Activated CD8-positive, alpha-beta memory T cell treated with anti-CD3 and anti-CD28 coated beads for 1 hour (primary cell): ENCODE measurements around the gene NR2F1-AS1.

Experiments used
- DNase-seq, 2 donors: peaks; one replicate each; pipeline ENCODE4 v3.0.0-alpha.2; 2020; ENCODE audit warnings: low read depth in 1 of 2; ENCODE audit errors: extremely low read depth in 1 of 2

Gene NR2F1-AS1

GRCh38 chr5:93452255-93452654 lies 128.8 kb downstream of the NR2F1-AS1 start:
- no peak for DNase-seq

DNA sequence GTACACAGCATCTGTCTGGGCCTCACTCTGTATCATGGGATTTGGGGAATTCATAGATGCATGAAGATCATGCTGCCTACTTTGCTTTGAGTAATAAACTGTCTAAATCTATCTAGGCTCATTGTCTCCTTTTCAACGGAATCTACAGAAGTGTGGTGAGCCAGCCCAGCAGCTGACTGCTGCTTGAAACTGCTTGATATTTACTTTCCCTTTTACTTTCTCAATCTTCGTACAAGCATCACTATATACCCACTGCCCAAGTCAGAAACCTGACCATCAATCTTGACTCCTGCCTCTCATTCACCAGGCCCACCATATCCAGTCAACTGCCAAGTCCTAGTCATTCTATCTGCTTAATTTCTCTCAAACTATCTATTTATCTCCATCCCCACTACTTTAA lies 142.9 kb downstream of the NR2F1-AS1 start:
- no peak for DNase-seq

DNA sequence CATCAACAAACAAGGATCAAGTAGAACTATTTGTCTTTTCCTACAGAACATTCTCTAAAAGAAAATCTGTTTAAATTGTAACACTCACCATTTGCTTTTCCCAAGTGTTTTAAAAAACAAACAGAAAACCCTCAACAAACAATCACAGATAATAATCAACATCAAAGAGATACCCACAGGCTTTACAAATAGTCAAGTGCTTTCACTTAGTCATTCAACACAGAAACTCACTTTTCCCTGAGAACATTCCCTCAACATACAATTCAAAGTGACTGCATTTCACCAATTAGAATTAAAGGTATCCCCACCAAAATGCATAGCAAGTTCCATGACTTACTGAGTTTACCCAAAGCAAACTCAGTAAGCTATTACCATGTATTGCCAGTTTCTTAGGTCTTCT lies 144.9 kb downstream of the NR2F1-AS1 start:
- no peak for DNase-seq

GRCh38 chr5:93433422-93433821 lies 147.6 kb downstream of the NR2F1-AS1 start:
- no peak for DNase-seq

DNA sequence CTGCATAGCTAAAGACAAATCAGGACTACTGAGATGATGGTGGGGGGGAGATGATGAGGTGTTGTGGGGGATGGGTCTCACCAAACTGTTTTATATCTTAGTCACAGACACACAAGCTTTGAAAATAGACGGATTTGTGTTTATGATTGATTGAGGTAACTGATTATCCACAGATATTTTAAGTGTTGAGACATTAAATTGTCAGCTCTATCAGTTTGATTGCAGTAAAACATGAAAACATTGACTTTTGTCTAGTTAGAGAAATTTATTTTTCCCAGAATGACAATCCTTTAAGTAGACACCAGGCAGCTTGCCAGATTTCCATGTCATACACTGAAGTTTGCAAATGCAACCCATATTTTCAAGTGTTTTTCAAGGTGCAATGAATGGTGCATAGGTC lies 149.8 kb downstream of the NR2F1-AS1 start:
- no peak for DNase-seq

DNA sequence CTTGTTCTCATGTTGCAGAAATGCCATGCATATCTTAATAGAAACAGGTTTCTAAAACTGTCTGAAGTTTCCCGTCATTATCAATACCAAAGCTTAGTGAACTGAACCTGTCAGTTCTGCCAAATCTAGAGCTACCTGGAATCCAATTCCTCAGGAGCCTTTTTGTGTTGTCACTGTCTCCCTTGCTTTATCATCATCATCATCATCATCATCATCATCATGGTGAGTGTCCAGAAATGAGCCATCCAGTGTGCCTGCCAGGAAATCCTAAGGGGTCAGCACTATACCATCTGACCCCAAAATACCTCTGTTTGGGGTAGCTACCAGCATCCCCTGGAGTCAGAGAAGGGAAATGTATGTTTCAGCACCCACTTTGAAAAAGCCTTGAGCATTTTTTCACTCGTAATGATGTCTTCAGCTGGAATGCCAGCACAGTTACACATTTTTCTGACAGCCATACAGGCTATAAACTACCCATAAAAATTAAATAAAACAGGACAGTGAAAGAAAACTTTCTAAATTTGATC lies 150.3 kb downstream of the NR2F1-AS1 start:
- DNase-seq = no peak

GRCh38 chr5:93430118-93430517 lies 150.9 kb downstream of the NR2F1-AS1 start:
- no peak for DNase-seq

DNA sequence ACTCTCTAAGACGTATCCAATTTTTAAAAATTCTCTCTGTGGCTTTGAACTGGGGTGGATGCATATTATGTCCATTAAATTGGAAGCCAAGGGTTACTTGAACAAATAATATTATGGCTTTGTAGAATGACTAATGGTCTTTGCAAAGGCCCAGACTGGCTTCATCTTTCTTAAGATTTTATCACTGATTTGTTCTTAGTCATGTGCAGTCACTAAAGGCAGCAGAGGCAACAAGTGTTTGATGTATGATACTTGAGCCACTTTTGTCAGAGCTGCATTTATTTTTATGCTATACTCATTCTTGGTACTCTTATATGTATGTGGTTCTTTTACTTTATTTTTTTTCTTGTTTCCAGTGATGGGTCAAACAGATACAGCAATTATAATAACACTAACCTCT lies 152.2 kb downstream of the NR2F1-AS1 start:
- no peak for DNase-seq

GRCh38 chr5:93427316-93427715 lies 153.7 kb downstream of the NR2F1-AS1 start:
- DNase-seq = no peak

- DNase-seq = no peak
Observed at GRCh38 chr5:93425096-93425495, 155.9 kb downstream of the NR2F1-AS1 start.

- no peak for DNase-seq
Observed at GRCh38 chr5:93423300-93423699, 157.7 kb downstream of the NR2F1-AS1 start.

GRCh38 chr5:93422652-93423280 lies 158.3 kb downstream of the NR2F1-AS1 start:
- no peak for DNase-seq

GRCh38 chr5:93421987-93422401 lies 159.0 kb downstream of the NR2F1-AS1 start:
- no peak for DNase-seq

DNA sequence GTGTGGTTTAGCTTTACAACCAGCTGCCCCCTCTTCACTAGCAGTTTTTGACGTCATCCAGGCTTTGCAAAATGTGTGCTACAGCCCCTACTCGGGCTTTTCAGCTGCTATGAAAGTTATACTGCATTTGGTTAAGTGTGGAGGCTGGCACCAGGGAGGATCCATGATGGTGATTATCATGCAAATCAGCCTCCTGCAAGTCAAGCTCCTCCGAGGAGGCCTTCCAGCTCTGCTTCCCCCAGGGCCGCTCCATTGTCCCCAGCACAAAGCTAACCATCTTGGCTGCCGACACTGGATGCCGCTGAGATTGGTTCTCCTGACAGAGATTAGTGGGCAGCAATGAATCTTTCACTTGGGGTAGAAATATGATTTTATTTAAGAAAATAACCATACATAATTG lies 159.6 kb downstream of the NR2F1-AS1 start:
- DNase-seq = no peak

DNA sequence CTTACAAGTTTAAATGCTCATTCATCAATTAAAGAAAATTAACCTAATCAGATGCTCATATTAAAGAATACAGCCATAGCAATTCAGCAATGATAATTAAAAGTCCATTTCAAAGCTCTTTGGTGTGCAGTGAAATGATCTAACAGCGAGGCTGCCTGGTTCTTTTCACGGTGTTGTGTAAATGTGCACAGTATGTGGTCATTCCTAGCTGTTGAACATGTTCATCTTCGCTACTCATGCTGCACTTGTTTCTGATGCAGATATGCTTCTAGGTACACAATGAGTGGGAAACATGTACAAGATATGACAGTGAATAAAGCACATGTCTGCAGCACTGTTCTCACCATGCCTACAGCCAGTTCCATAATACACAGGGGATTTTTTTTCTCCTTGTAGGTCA lies 163.5 kb downstream of the NR2F1-AS1 start:
- DNase-seq = no peak

DNA sequence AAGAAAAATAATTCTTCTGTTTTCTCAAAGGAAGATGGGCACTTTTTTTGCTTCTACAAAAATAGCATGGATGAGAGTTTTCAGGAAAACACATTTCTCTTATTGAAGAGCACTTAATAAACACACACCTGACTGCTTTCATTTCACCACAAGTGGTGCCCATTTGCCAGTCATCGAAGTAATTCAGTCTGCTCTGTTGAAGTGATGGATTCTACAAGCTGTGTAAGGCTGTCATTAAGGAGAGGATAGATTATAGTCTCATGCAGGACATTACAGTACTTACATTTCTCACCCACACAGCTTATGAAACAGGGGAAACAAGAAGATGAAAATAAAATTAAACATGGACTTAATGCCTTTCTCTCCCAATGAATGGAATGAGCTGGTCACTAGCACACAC lies 165.2 kb downstream of the NR2F1-AS1 start:
- DNase-seq = no peak

DNA sequence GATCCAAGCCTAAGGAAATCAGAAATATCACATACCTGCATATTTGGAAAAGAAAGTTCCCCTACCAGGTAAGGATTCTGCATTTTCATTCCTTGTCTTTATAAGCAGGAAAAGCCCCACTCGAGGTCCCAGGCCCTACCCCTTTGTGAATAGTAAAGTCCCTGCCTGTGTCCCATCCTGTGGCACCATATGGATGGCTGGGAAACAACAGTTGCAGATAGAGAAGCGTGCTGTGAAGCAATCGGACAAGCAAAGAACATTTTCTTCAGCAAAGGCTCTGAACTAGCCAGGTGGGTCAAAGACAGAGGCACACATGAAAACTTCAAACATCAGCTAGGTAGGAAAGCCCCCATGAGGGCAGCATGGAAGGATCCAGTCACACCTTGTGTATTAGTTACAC lies 169.3 kb downstream of the NR2F1-AS1 start:
- DNase-seq = no peak

GRCh38 chr5:93409691-93410090 lies 171.3 kb downstream of the NR2F1-AS1 start:
- DNase-seq = no peak

- no peak for DNase-seq
Observed at GRCh38 chr5:93407454-93407853, 173.6 kb downstream of the NR2F1-AS1 start.

DNA sequence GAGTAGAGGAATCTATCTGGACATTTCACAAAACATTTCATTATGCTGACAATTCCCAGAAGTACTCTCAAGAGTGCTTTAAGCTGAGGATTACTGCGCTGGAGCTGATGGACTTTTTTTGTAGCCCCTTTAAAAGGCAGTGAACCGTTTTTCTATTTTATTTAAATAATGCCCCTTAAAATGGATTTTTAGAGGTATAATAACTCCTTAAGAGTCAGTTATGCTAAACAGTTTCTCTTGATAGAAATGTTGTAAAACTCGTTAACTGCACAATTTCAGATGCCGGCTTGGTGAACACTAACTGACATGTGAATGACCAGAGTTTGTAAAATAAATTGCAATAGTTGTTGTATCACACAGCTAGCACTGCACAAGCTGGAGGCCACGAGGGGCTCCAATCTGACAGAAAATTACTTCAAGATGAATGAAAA lies 174.0 kb downstream of the NR2F1-AS1 start:
- DNase-seq = no peak

- no peak for DNase-seq
Observed at GRCh38 chr5:93404246-93404645, 176.8 kb downstream of the NR2F1-AS1 start.

DNA sequence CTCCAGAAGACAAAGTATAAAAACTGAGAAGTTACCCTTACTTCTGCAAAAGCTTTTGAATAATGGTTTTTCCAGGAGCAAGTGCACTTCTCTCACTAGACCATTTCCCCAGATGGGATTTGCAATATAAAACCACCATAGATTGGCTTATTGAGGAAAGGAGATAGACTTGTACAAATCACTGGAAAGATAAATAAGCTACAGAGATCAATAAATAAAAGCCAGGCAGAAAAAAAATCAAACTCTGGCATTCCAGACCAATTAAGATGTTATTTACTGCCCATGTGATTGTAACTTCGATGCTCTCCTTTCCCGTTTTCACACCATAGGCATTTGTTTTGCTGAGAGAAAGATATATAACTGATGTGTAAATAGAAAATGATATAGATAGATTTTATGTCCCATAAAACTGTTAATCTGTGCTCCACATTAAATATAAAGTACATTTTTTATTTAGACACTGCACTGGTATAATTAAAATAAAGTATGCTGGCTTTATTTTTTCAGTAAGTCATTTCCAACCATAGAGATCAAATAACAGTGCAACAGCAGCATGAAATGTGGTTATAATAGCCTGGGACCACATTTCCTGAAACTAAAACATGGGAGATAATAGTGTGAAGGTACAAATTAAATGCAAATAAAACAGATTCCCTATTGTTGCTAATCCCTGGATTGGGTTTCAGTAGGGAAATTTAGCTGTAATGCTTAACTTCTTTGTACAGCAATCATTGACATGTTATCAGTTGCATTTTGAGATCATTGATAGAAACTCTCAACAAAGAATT lies 177.7 kb downstream of the NR2F1-AS1 start:
- DNase-seq = no peak
